Peyer's patch (tissue), 4 donors: Measurements from ENCODE around the gene MAP4K1. TPM values are rescaled to one million over a fixed set of nuclear protein-coding genes. Genes with fewer than 3 reads are reported as not detected.

Experiments
- DNase-seq, 3 donors: peaks; one replicate each; pipeline ENCODE4 v3.0.0-alpha.2; 2017 to 2019
- H3K27ac ChIP-seq, 4 donors: fragments of 200-600 bp; sonication (generic); one replicate each; pipeline ENCODE4 v1.5.1; 2016 to 2019
- H3K27me3 ChIP-seq, 2 donors: fragments of 200-600 bp; sonication (generic); one replicate each; pipeline ENCODE4 v1.5.1; 2019
- H3K36me3 ChIP-seq, 3 donors: fragments of 200-600 bp; sonication (generic); one replicate each; pipeline ENCODE4 v1.5.1; 2016 to 2019
- H3K4me1 ChIP-seq, 4 donors: fragments of 200-600 bp; sonication (generic); one replicate each; pipeline ENCODE4 v1.5.1; 2016 to 2019
- H3K4me3 ChIP-seq, 4 donors: fragments of 200-600 bp; sonication (generic); 1 replicate in 3 of 4; 2 replicates in 1 of 4; pipeline ENCODE4 v1.5.1; 2016 to 2019; ENCODE audit warnings: mild to moderate bottlenecking in 1 of 4
- H3K9me3 ChIP-seq, 4 donors: fragments of 200-600 bp; sonication (generic); one replicate each; pipeline ENCODE4 v1.5.1; 2016 to 2019; ENCODE audit warnings: mild to moderate bottlenecking in 1 of 4
- POLR2A ChIP-seq, 2 donors: fragments of 450-650 bp; IDR thresholded peaks; one replicate each; pipeline ENCODE4 v1.5.1; 2017; ENCODE audit warnings: antibody characterized with exemption in 2 of 2, mild to moderate bottlenecking in 2 of 2, moderate library complexity in 2 of 2
- total RNA-seq, 4 donors: library from RNA; depleted of rRNA; stranded (reverse); fragments of >200 nt; gene quantifications; one replicate each; pipeline ENCODE4 v1.1.0, GENCODE V29; 2016
- TF ChIP-seq, protein P1 (sequence below), 6 experiments: fragments of 450-650 bp in 4 of 6; fragments of 200-600 bp in 2 of 6; sonication (generic) in 1 of 6; IDR thresholded peaks; one replicate each; pipeline ENCODE4 v1.5.1; 2017 to 2019; ENCODE audit warnings: antibody characterized with exemption in 6 of 6, mild to moderate bottlenecking in 3 of 6, moderate library complexity in 1 of 6

Gene MAP4K1
- 100 to 1,000 TPM in 1 of 4 donors, 10 to 100 TPM in 1, 1 to 10 TPM in 2; 7.0 to 116 (median 10.4) TPM for total RNA-seq

- H3K36me3 ChIP-seq: peaks cover 0 to 28% (median 4%) of the 10 kb centered on the region in 3 donors
- H3K9me3 ChIP-seq: no peaks in the 10 kb centered on the region
- H3K4me1 ChIP-seq: peaks cover 0 to 21% (median 6%) of the 10 kb centered on the region in 4 donors
- peak within 1 kb of the TSS; percentile 70 to 98 (median 76) for H3K27ac ChIP-seq
- TF ChIP-seq POLR2A (IDR thresholded peaks at IDR 0.05): no peak
- TF ChIP-seq, protein P1, sequence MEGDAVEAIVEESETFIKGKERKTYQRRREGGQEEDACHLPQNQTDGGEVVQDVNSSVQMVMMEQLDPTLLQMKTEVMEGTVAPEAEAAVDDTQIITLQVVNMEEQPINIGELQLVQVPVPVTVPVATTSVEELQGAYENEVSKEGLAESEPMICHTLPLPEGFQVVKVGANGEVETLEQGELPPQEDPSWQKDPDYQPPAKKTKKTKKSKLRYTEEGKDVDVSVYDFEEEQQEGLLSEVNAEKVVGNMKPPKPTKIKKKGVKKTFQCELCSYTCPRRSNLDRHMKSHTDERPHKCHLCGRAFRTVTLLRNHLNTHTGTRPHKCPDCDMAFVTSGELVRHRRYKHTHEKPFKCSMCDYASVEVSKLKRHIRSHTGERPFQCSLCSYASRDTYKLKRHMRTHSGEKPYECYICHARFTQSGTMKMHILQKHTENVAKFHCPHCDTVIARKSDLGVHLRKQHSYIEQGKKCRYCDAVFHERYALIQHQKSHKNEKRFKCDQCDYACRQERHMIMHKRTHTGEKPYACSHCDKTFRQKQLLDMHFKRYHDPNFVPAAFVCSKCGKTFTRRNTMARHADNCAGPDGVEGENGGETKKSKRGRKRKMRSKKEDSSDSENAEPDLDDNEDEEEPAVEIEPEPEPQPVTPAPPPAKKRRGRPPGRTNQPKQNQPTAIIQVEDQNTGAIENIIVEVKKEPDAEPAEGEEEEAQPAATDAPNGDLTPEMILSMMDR (IDR thresholded peaks at IDR 0.05): no peak
- peak; percentile 65 to 95 (median 95) for DNase-seq
- H3K4me3 ChIP-seq: peak within 1 kb of the TSS; percentile 64 to 89 (median 74)
- no peaks in the 10 kb centered on the region for H3K27me3 ChIP-seq
Measured at GRCh38 chr19:38617764-38618589, at the start of gene MAP4K1. TSS of gene MAP4K1 (minus strand) at chr19:38617953. CDS start at chr19:38617895, 58 bp downstream.

- Histone ChIP-seq H3K36me3 (no peaks in the 10 kb centered on the region), H3K9me3 (no peaks in the 10 kb centered on the region), H3K27ac (peak overlapping the region; percentile 71 to 95 (median 84)), H3K27me3 (no peaks in the 10 kb centered on the region), H3K4me1 (peaks cover 24 to 99% (median 53%) of the 10 kb centered on the region in 4 donors), H3K4me3 (no peak overlapping the region)
- TF ChIP-seq POLR2A (IDR thresholded peaks at IDR 0.05): no peak
- TF ChIP-seq, protein P1 (IDR thresholded peaks at IDR 0.05): no peak
- DNase-seq: peak in 1 of 3 donors; percentile 69
Measured at GRCh38 chr19:38666663-38667511, 49.1 kb upstream of the MAP4K1 start.

DNA sequence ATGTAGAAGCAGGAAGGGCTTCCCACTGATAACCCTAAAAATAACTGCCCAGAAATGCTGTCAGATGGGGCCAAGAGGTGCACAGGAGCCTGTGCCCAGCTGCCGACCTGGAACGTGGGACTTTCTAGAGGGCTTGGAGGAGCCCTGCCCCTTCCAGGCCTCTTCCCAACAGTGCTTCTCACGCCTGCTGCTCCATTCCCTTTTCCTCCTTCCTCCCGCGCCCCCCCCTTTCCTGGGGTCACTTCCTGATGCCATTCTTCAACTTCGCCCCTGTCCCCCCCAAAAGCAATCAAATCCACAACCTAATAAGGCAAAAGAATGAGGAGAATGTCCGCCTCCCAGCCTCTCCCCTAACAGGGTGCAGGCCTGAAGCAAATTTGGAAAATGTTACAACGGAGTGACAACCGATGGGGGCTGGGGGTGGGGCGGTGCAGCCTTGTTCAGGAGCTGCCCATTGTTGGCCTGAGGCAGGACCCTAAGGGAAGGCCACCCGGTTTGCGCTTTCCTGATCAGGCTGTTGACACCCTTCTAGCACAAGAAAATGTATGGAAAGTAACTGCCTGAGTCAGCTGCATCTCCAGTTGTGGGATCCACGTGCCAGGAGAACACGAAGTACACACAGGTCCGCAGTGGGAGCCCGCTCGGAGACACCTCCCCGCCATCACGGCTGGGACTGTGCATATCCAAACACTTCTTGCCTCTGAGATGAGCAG is 48.4 kb upstream of the MAP4K1 start:
- Histone ChIP-seq H3K4me1 (peaks cover 24 to 98% (median 52%) of the 10 kb centered on the region in 4 donors), H3K36me3 (no peaks in the 10 kb centered on the region), H3K27me3 (no peaks in the 10 kb centered on the region), H3K4me3 (no peak overlapping the region), H3K9me3 (no peaks in the 10 kb centered on the region), H3K27ac (peak overlapping the region; percentile 71 to 95 (median 84))
- TF ChIP-seq, protein P1 (IDR thresholded peaks at IDR 0.05): no peak
- peak in 1 of 2 donors; percentile 8 for TF ChIP-seq POLR2A (IDR thresholded peaks at IDR 0.05)
- DNase-seq: no peak

GRCh38 chr19:38665219-38665931 is 47.6 kb upstream of the MAP4K1 start:
- Histone ChIP-seq H3K4me3 (no peak overlapping the region), H3K36me3 (no peaks in the 10 kb centered on the region), H3K27ac (peak overlapping the region; percentile 71 to 95 (median 84)), H3K4me1 (peaks cover 24 to 98% (median 52%) of the 10 kb centered on the region in 4 donors), H3K27me3 (no peaks in the 10 kb centered on the region), H3K9me3 (no peaks in the 10 kb centered on the region)
- no peak for TF ChIP-seq POLR2A (IDR thresholded peaks at IDR 0.05)
- TF ChIP-seq, protein P1 (IDR thresholded peaks at IDR 0.05): no peak
- DNase-seq: no peak
